Adipocyte (in vitro differentiated cells): ENCODE results near the gene WWP2.
"Not testable (repeated sequence)": the region's sequence is repeated elsewhere in the genome, so short reads cannot be mapped to it uniquely, and the experiment has no call there.

Experiments
- DNase-seq: peaks from one replicate; pipeline ENCODE4 v3.0.0-alpha.2; 2015; ENCODE audit warnings: low read depth
- H3K27me3 ChIP-seq: replicated peaks from 2 replicates; pipeline ENCODE4 v1.7.0; 2013; ENCODE audit warnings: mild to moderate bottlenecking, low read length, moderate library complexity; ENCODE audit not compliant: control insufficient read depth, insufficient read depth
- H3K36me3 ChIP-seq: 2 replicates; pipeline ENCODE4 v1.7.0; 2013; ENCODE audit warnings: low read length, mild to moderate bottlenecking, moderate library complexity; ENCODE audit not compliant: control insufficient read depth, insufficient read depth, severe bottlenecking
- H3K4me1 ChIP-seq: 2 replicates; pipeline ENCODE4 v1.7.0; 2013; ENCODE audit warnings: mild to moderate bottlenecking, low read length, moderate library complexity; ENCODE audit not compliant: control insufficient read depth, insufficient read depth
- H3K4me3 ChIP-seq: 2 replicates; pipeline ENCODE4 v1.7.0; 2013; ENCODE audit warnings: mild to moderate bottlenecking, low read length, moderate library complexity
- H3K9ac ChIP-seq: 2 replicates; pipeline ENCODE4 v1.7.0; 2013; ENCODE audit warnings: mild to moderate bottlenecking, low read length, moderate library complexity
- H3K9me3 ChIP-seq: 2 replicates; pipeline ENCODE4 v1.7.0; 2013; ENCODE audit warnings: mild to moderate bottlenecking, low read length, moderate library complexity; ENCODE audit not compliant: control insufficient read depth

Gene WWP2

GRCh38 chr16:69748694-69749345 lies 13.3 kb upstream of the WWP2 start:
- peaks cover 79% of the 10 kb centered on the region for H3K36me3 ChIP-seq
- no peak for DNase-seq

GRCh38 chr16:69754143-69754468 lies 8.0 kb upstream of the WWP2 start:
- Histone ChIP-seq H3K4me3 (peak overlapping the region; percentile 97), H3K9me3 (no peaks in the 10 kb centered on the region), H3K27me3 (no peaks in the 10 kb centered on the region), H3K4me1 (peaks cover 8% of the 10 kb centered on the region), H3K9ac (peak overlapping the region; percentile 97), H3K36me3 (peaks cover 29% of the 10 kb centered on the region)
- DNase-seq, result no peak

More at GRCh38 chr16:69748694-69749345, 13.3 kb upstream of the WWP2 start:
- Histone ChIP-seq H3K27me3 (no peaks in the 10 kb centered on the region), H3K4me1 (peaks cover 8% of the 10 kb centered on the region), H3K9me3 (no peaks in the 10 kb centered on the region), H3K9ac (no peak overlapping the region), H3K4me3 (no peak overlapping the region)

GRCh38 chr16:69754469-69755310 lies 7.4 kb upstream of the WWP2 start, which contains the start of gene NOB1:
NOB1 (minus strand) TSS chr16:69754926; CDS start chr16:69754910, 16 bp downstream.
- Histone ChIP-seq H3K4me3 (peak within 1 kb of the TSS; percentile 97), H3K36me3 (peaks cover 25% of the 10 kb centered on the region), H3K27me3 (no peaks in the 10 kb centered on the region), H3K9me3 (no peaks in the 10 kb centered on the region), H3K9ac (peak within 1 kb of the TSS; percentile 97), H3K4me1 (peaks cover 8% of the 10 kb centered on the region)
- DNase-seq, result peak; percentile 98

GRCh38 chr16:69756705-69757104 lies 5.4 kb upstream of the WWP2 start:
- Histone ChIP-seq H3K9ac (no peak overlapping the region), H3K4me1 (peaks cover 8% of the 10 kb centered on the region), H3K9me3 (no peaks in the 10 kb centered on the region), H3K27me3 (no peaks in the 10 kb centered on the region), H3K4me3 (no peak overlapping the region), H3K36me3 (peaks cover 6% of the 10 kb centered on the region)
- DNase-seq, result no peak

- not testable (repeated sequence) for DNase-seq, H3K4me3 ChIP-seq, H3K9me3 ChIP-seq, H3K9ac ChIP-seq, H3K27me3 ChIP-seq, H3K4me1 ChIP-seq, H3K36me3 ChIP-seq
Observed at GRCh38 chr16:69757375-69757774, 4.8 kb upstream of the WWP2 start.

GRCh38 chr16:69762814-69763598 lies 874 bp downstream of the WWP2 start:
- peak overlapping the region; percentile 97 for H3K9ac ChIP-seq
- no peaks in the 10 kb centered on the region for H3K27me3 ChIP-seq
- no peaks in the 10 kb centered on the region for H3K9me3 ChIP-seq
- no peaks in the 10 kb centered on the region for H3K36me3 ChIP-seq
- DNase-seq, result peak; percentile 60
- peak overlapping the region; percentile 98 for H3K4me3 ChIP-seq
- peaks cover 8% of the 10 kb centered on the region for H3K4me1 ChIP-seq

GRCh38 chr16:69763599-69763942 lies 1.4 kb downstream of the WWP2 start:
- Histone ChIP-seq H3K9me3 (no peaks in the 10 kb centered on the region), H3K36me3 (no peaks in the 10 kb centered on the region), H3K4me1 (peaks cover 8% of the 10 kb centered on the region), H3K9ac (peak overlapping the region; percentile 97), H3K27me3 (no peaks in the 10 kb centered on the region), H3K4me3 (peak overlapping the region; percentile 98)
- DNase-seq, result peak; percentile 14

GRCh38 chr16:69767459-69768229 lies 5.5 kb downstream of the WWP2 start:
- no peak for DNase-seq
- no peaks in the 10 kb centered on the region for H3K27me3 ChIP-seq
- no peaks in the 10 kb centered on the region for H3K9me3 ChIP-seq
- H3K4me3 ChIP-seq, result no peak overlapping the region
- peaks cover 10% of the 10 kb centered on the region for H3K4me1 ChIP-seq
- H3K36me3 ChIP-seq, result no peaks in the 10 kb centered on the region
- no peak overlapping the region for H3K9ac ChIP-seq

GRCh38 chr16:69768666-69769065 lies 6.5 kb downstream of the WWP2 start:
- Histone ChIP-seq H3K4me1 (peaks cover 9% of the 10 kb centered on the region), H3K36me3 (no peaks in the 10 kb centered on the region), H3K27me3 (no peaks in the 10 kb centered on the region), H3K9me3 (no peaks in the 10 kb centered on the region), H3K9ac (no peak overlapping the region), H3K4me3 (no peak overlapping the region)
- DNase-seq, result no peak

GRCh38 chr16:69769404-69769803 lies 7.3 kb downstream of the WWP2 start:
- Histone ChIP-seq H3K36me3 (no peaks in the 10 kb centered on the region), H3K27me3 (no peaks in the 10 kb centered on the region), H3K9me3 (no peaks in the 10 kb centered on the region), H3K9ac (no peak overlapping the region), H3K4me3 (no peak overlapping the region), H3K4me1 (peaks cover 7% of the 10 kb centered on the region)
- DNase-seq, result no peak

- H3K9ac ChIP-seq, result no peak overlapping the region
- peaks cover 3% of the 10 kb centered on the region for H3K9me3 ChIP-seq
- H3K27me3 ChIP-seq, result no peaks in the 10 kb centered on the region
- peaks cover 7% of the 10 kb centered on the region for H3K4me1 ChIP-seq
- H3K36me3 ChIP-seq, result no peaks in the 10 kb centered on the region
- no peak for DNase-seq
- no peak overlapping the region for H3K4me3 ChIP-seq
Observed at GRCh38 chr16:69771651-69771967, 9.5 kb downstream of the WWP2 start.
